ENCODE results near the gene SLC7A6.

SLC7A6 gene

GRCh38 chr16:68246666-68247065 is 17.7 kb upstream of the SLC7A6 start:
- H3K9ac ChIP-seq (ENCODE audit: low read length), result no peak overlapping the region
- no peak overlapping the region for H2BK120ac ChIP-seq (ENCODE audit: low read depth, low read length)
- H3K27ac ChIP-seq (ENCODE audit: low read depth, low read length), result no peak overlapping the region
- H3K23ac ChIP-seq (ENCODE audit: low read length), result no peak overlapping the region
- no peaks in the 10 kb centered on the region for H3K79me1 ChIP-seq (ENCODE audit: low read length)
- no peak overlapping the region for H2BK5ac ChIP-seq (ENCODE audit: low read length)
- H3K4ac ChIP-seq (ENCODE audit: low read depth, low read length), result no peak overlapping the region
- peaks cover 4% of the 10 kb centered on the region for H3K4me1 ChIP-seq (ENCODE audit: control insufficient read depth, low read depth, low read length)
- no peak overlapping the region for H2BK15ac ChIP-seq (replicated peaks; ENCODE audit: low read depth)
- DNase-seq, result no peak
- H3K18ac ChIP-seq (ENCODE audit: low read length), result no peak overlapping the region
- H2AK5ac ChIP-seq (ENCODE audit: low read length), result no peak overlapping the region
- H3K79me2 ChIP-seq (ENCODE audit: control insufficient read depth, insufficient read depth, low read length), result no peaks in the 10 kb centered on the region
- no peak overlapping the region for H3K4me2 ChIP-seq (ENCODE audit: low read length)
- no peaks in the 10 kb centered on the region for H3K36me3 ChIP-seq (ENCODE audit: control insufficient read depth, insufficient read depth, low read length)
- no peak overlapping the region for H3K4me3 ChIP-seq (ENCODE audit: low read length)
- no peak overlapping the region for H4K5ac ChIP-seq (ENCODE audit: low read length)
- no peak overlapping the region for H4K8ac ChIP-seq (ENCODE audit: low read depth, low read length)
- no peaks in the 10 kb centered on the region for H3K27me3 ChIP-seq (ENCODE audit: insufficient read depth, low read length, poor library complexity)
- no peak overlapping the region for H3K56ac ChIP-seq (ENCODE audit: low read length)
- no CpG with 5 or more reads among the region's 5 CpGs for WGBS (ENCODE audit: extremely low coverage, insufficient coverage, low lambda C conversion rate)

GRCh38 chr16:68247400-68247799 is 16.9 kb upstream of the SLC7A6 start:
- H3K79me2 ChIP-seq (ENCODE audit: control insufficient read depth, insufficient read depth, low read length), result no peaks in the 10 kb centered on the region
- peaks cover 4% of the 10 kb centered on the region for H3K4me1 ChIP-seq (ENCODE audit: control insufficient read depth, low read depth, low read length)
- no peak overlapping the region for H3K4ac ChIP-seq (ENCODE audit: low read depth, low read length)
- H3K4me3 ChIP-seq (ENCODE audit: low read length), result no peak overlapping the region
- H4K8ac ChIP-seq (ENCODE audit: low read depth, low read length), result no peak overlapping the region
- no peak overlapping the region for H3K23ac ChIP-seq (ENCODE audit: low read length)
- no peak overlapping the region for H3K56ac ChIP-seq (ENCODE audit: low read length)
- no peak overlapping the region for H3K9ac ChIP-seq (ENCODE audit: low read length)
- no peak overlapping the region for H2AK5ac ChIP-seq (ENCODE audit: low read length)
- DNase-seq, result no peak
- H2BK15ac ChIP-seq (replicated peaks; ENCODE audit: low read depth), result no peak overlapping the region
- no peaks in the 10 kb centered on the region for H3K27me3 ChIP-seq (ENCODE audit: insufficient read depth, low read length, poor library complexity)
- H3K18ac ChIP-seq (ENCODE audit: low read length), result no peak overlapping the region
- no CpG with 5 or more reads among the region's 4 CpGs for WGBS (ENCODE audit: extremely low coverage, insufficient coverage, low lambda C conversion rate)
- no peak overlapping the region for H2BK120ac ChIP-seq (ENCODE audit: low read depth, low read length)
- H2BK5ac ChIP-seq (ENCODE audit: low read length), result no peak overlapping the region
- H3K79me1 ChIP-seq (ENCODE audit: low read length), result no peaks in the 10 kb centered on the region
- no peak overlapping the region for H4K5ac ChIP-seq (ENCODE audit: low read length)
- no peak overlapping the region for H3K27ac ChIP-seq (ENCODE audit: low read depth, low read length)
- H3K4me2 ChIP-seq (ENCODE audit: low read length), result no peak overlapping the region
- no peaks in the 10 kb centered on the region for H3K36me3 ChIP-seq (ENCODE audit: control insufficient read depth, insufficient read depth, low read length)

- Histone ChIP-seq H3K79me1 (ENCODE audit: low read length) (no peaks in the 10 kb centered on the region), H3K27me3 (ENCODE audit: insufficient read depth, low read length, poor library complexity) (no peaks in the 10 kb centered on the region), H2BK120ac (ENCODE audit: low read depth, low read length) (no peak overlapping the region), H3K18ac (ENCODE audit: low read length) (no peak overlapping the region), H2BK5ac (ENCODE audit: low read length) (no peak overlapping the region), H2AK5ac (ENCODE audit: low read length) (no peak overlapping the region), H3K36me3 (ENCODE audit: control insufficient read depth, insufficient read depth, low read length) (no peaks in the 10 kb centered on the region), H3K4ac (ENCODE audit: low read depth, low read length) (no peak overlapping the region), H3K4me1 (ENCODE audit: control insufficient read depth, low read depth, low read length) (peaks cover 4% of the 10 kb centered on the region), H3K9ac (ENCODE audit: low read length) (no peak overlapping the region), H2BK15ac (replicated peaks; ENCODE audit: low read depth) (no peak overlapping the region), H3K56ac (ENCODE audit: low read length) (no peak overlapping the region), H3K4me2 (ENCODE audit: low read length) (no peak overlapping the region), H3K23ac (ENCODE audit: low read length) (no peak overlapping the region), H3K4me3 (ENCODE audit: low read length) (no peak overlapping the region), H3K27ac (ENCODE audit: low read depth, low read length) (no peak overlapping the region), H4K8ac (ENCODE audit: low read depth, low read length) (no peak overlapping the region), H3K79me2 (ENCODE audit: control insufficient read depth, insufficient read depth, low read length) (no peaks in the 10 kb centered on the region), H4K5ac (ENCODE audit: low read length) (no peak overlapping the region)
- no CpG with 5 or more reads among the region's 4 CpGs for WGBS (ENCODE audit: extremely low coverage, insufficient coverage, low lambda C conversion rate)
- DNase-seq, result no peak
Observed at GRCh38 chr16:68247932-68248331, 16.4 kb upstream of the SLC7A6 start.

- no peak overlapping the region for H3K4me2 ChIP-seq (ENCODE audit: low read length)
- no peak overlapping the region for H2AK5ac ChIP-seq (ENCODE audit: low read length)
- no peak overlapping the region for H2BK120ac ChIP-seq (ENCODE audit: low read depth, low read length)
- H3K18ac ChIP-seq (ENCODE audit: low read length), result no peak overlapping the region
- no peak overlapping the region for H4K5ac ChIP-seq (ENCODE audit: low read length)
- H3K79me2 ChIP-seq (ENCODE audit: control insufficient read depth, insufficient read depth, low read length), result no peaks in the 10 kb centered on the region
- no peaks in the 10 kb centered on the region for H3K36me3 ChIP-seq (ENCODE audit: control insufficient read depth, insufficient read depth, low read length)
- H3K9ac ChIP-seq (ENCODE audit: low read length), result no peak overlapping the region
- no peak overlapping the region for H3K4ac ChIP-seq (ENCODE audit: low read depth, low read length)
- WGBS (ENCODE audit: extremely low coverage, insufficient coverage, low lambda C conversion rate), result no CpG with 5 or more reads among the region's 4 CpGs
- peaks cover 4% of the 10 kb centered on the region for H3K4me1 ChIP-seq (ENCODE audit: control insufficient read depth, low read depth, low read length)
- H3K56ac ChIP-seq (ENCODE audit: low read length), result no peak overlapping the region
- DNase-seq, result no peak
- H3K4me3 ChIP-seq (ENCODE audit: low read length), result no peak overlapping the region
- no peak overlapping the region for H2BK15ac ChIP-seq (replicated peaks; ENCODE audit: low read depth)
- H3K27me3 ChIP-seq (ENCODE audit: insufficient read depth, low read length, poor library complexity), result no peaks in the 10 kb centered on the region
- no peak overlapping the region for H4K8ac ChIP-seq (ENCODE audit: low read depth, low read length)
- H3K79me1 ChIP-seq (ENCODE audit: low read length), result no peaks in the 10 kb centered on the region
- no peak overlapping the region for H2BK5ac ChIP-seq (ENCODE audit: low read length)
- H3K27ac ChIP-seq (ENCODE audit: low read depth, low read length), result no peak overlapping the region
- H3K23ac ChIP-seq (ENCODE audit: low read length), result no peak overlapping the region
Observed at GRCh38 chr16:68249371-68249770, 15.0 kb upstream of the SLC7A6 start.

GRCh38 chr16:68250951-68251350 is 13.4 kb upstream of the SLC7A6 start:
- H4K5ac ChIP-seq (ENCODE audit: low read length), result no peak overlapping the region
- H3K4me3 ChIP-seq (ENCODE audit: low read length), result no peak overlapping the region
- no peak overlapping the region for H3K18ac ChIP-seq (ENCODE audit: low read length)
- no peak overlapping the region for H3K4me2 ChIP-seq (ENCODE audit: low read length)
- no peak overlapping the region for H3K9ac ChIP-seq (ENCODE audit: low read length)
- H3K27me3 ChIP-seq (ENCODE audit: insufficient read depth, low read length, poor library complexity), result no peaks in the 10 kb centered on the region
- H3K4me1 ChIP-seq (ENCODE audit: control insufficient read depth, low read depth, low read length), result no peaks in the 10 kb centered on the region
- no peaks in the 10 kb centered on the region for H3K79me1 ChIP-seq (ENCODE audit: low read length)
- no peak overlapping the region for H3K56ac ChIP-seq (ENCODE audit: low read length)
- H2BK120ac ChIP-seq (ENCODE audit: low read depth, low read length), result no peak overlapping the region
- H4K8ac ChIP-seq (ENCODE audit: low read depth, low read length), result no peak overlapping the region
- H2BK15ac ChIP-seq (replicated peaks; ENCODE audit: low read depth), result no peak overlapping the region
- no peak overlapping the region for H2BK5ac ChIP-seq (ENCODE audit: low read length)
- DNase-seq, result no peak
- no peak overlapping the region for H3K23ac ChIP-seq (ENCODE audit: low read length)
- no peak overlapping the region for H2AK5ac ChIP-seq (ENCODE audit: low read length)
- no peak overlapping the region for H3K27ac ChIP-seq (ENCODE audit: low read depth, low read length)
- H3K36me3 ChIP-seq (ENCODE audit: control insufficient read depth, insufficient read depth, low read length), result no peaks in the 10 kb centered on the region
- no peaks in the 10 kb centered on the region for H3K79me2 ChIP-seq (ENCODE audit: control insufficient read depth, insufficient read depth, low read length)
- H3K4ac ChIP-seq (ENCODE audit: low read depth, low read length), result no peak overlapping the region
- no CpG with 5 or more reads among the region's 6 CpGs for WGBS (ENCODE audit: extremely low coverage, insufficient coverage, low lambda C conversion rate)

GRCh38 chr16:68251832-68252231 is 12.5 kb upstream of the SLC7A6 start:
- Histone ChIP-seq H3K36me3 (ENCODE audit: control insufficient read depth, insufficient read depth, low read length) (no peaks in the 10 kb centered on the region), H3K18ac (ENCODE audit: low read length) (no peak overlapping the region), H3K56ac (ENCODE audit: low read length) (no peak overlapping the region), H2BK5ac (ENCODE audit: low read length) (no peak overlapping the region), H3K4me3 (ENCODE audit: low read length) (no peak overlapping the region), H3K9ac (ENCODE audit: low read length) (no peak overlapping the region), H3K27ac (ENCODE audit: low read depth, low read length) (no peak overlapping the region), H3K27me3 (ENCODE audit: insufficient read depth, low read length, poor library complexity) (no peaks in the 10 kb centered on the region), H2BK15ac (replicated peaks; ENCODE audit: low read depth) (no peak overlapping the region), H4K5ac (ENCODE audit: low read length) (no peak overlapping the region), H3K4me2 (ENCODE audit: low read length) (no peak overlapping the region), H3K79me2 (ENCODE audit: control insufficient read depth, insufficient read depth, low read length) (no peaks in the 10 kb centered on the region), H2BK120ac (ENCODE audit: low read depth, low read length) (no peak overlapping the region), H3K4ac (ENCODE audit: low read depth, low read length) (no peak overlapping the region), H3K4me1 (ENCODE audit: control insufficient read depth, low read depth, low read length) (no peaks in the 10 kb centered on the region), H3K23ac (ENCODE audit: low read length) (no peak overlapping the region), H2AK5ac (ENCODE audit: low read length) (no peak overlapping the region), H3K79me1 (ENCODE audit: low read length) (no peaks in the 10 kb centered on the region), H4K8ac (ENCODE audit: low read depth, low read length) (no peak overlapping the region)
- DNase-seq, result no peak
- no CpG with 5 or more reads among the region's 5 CpGs for WGBS (ENCODE audit: extremely low coverage, insufficient coverage, low lambda C conversion rate)

Measured in mesendoderm (in vitro differentiated cells).